GM12801 (cell line): ENCODE results near the gene ATG2B.

Experiments
- TF ChIP-seq, protein P1 (sequence below): IDR thresholded peaks from one replicate; pipeline ENCODE4 v1.5.1; 2011; ENCODE audit warnings: control low read depth; ENCODE audit not compliant: insufficient read length; ENCODE audit errors: extremely low read depth

The ATG2B gene

DNA sequence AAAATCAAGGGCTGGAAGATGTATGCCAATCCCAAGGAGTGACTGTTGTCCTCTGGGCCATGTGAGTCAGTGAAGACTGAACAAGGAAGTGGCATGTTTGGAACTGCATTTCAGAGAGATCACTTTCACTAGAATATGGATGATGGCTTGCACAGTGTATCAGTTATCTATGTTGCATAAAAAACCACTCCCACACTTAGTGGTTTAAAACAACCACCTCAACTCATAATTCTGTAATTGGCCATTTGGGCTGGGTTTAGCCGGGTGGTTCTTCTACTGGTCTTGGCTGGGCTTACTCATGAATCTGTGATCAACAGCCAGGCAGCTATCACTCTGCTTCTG, 91.7 kb downstream of the ATG2B start:
- TF ChIP-seq, protein P1, sequence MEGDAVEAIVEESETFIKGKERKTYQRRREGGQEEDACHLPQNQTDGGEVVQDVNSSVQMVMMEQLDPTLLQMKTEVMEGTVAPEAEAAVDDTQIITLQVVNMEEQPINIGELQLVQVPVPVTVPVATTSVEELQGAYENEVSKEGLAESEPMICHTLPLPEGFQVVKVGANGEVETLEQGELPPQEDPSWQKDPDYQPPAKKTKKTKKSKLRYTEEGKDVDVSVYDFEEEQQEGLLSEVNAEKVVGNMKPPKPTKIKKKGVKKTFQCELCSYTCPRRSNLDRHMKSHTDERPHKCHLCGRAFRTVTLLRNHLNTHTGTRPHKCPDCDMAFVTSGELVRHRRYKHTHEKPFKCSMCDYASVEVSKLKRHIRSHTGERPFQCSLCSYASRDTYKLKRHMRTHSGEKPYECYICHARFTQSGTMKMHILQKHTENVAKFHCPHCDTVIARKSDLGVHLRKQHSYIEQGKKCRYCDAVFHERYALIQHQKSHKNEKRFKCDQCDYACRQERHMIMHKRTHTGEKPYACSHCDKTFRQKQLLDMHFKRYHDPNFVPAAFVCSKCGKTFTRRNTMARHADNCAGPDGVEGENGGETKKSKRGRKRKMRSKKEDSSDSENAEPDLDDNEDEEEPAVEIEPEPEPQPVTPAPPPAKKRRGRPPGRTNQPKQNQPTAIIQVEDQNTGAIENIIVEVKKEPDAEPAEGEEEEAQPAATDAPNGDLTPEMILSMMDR = no peak

DNA sequence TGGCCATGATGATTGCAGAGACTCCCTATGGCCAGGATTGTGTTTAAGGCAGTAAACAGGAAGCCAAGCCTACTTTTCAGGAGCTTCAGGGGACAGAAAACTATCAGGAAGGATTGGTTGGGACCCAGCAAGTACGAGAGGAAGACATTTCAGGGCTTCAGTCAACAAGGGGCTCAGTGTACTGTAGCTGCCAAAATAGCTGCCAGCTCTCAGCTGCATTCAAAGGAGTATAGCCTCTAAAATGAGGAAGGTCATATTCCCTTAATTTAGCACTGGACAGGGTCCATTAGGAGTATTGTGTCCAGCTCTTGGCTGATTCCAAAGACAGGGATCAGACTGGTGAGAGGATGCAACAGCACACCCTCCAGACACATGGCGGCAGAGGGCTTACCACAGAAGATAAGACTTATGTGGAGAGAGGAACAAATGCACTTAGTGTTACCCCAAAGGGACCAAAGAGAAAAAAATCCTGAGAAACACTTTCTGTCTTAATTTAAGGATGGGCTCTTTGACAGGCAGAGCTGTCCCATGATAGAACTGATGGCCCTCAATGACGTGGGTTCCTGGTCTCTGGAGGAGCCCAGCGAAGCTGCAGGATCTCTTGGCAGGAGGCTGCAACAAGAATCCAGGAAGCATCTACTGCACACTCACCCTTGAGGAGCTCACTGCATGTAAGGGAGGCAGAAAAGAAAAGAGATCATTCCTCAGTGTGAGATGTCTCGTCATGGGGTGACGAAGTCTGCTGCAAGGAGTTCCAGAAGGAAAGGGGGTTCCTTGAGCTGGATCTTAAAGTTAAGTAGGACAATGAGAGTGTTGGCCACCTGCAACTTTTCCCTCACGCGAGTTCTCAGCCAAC, 92.3 kb downstream of the ATG2B start:
- TF ChIP-seq, protein P1 = no peak

DNA sequence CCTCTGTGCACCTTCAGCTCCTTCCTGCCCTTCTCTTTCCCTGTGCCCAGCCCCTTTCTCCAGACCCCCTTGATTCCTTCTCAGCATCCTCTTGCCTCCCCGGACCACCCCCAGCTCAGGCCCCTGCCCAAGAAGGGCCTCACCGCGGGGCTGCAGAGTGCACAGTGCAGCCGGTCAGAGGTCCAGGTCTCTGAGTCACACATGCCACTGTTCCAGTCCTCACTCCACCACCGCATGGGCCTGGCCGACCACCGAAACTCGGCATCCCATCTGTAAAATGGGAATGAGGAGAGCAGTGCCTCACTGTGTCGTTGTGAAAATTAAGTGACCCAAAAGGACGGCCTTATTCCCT, 93.8 kb downstream of the ATG2B start:
- TF ChIP-seq, protein P1 = no peak

DNA sequence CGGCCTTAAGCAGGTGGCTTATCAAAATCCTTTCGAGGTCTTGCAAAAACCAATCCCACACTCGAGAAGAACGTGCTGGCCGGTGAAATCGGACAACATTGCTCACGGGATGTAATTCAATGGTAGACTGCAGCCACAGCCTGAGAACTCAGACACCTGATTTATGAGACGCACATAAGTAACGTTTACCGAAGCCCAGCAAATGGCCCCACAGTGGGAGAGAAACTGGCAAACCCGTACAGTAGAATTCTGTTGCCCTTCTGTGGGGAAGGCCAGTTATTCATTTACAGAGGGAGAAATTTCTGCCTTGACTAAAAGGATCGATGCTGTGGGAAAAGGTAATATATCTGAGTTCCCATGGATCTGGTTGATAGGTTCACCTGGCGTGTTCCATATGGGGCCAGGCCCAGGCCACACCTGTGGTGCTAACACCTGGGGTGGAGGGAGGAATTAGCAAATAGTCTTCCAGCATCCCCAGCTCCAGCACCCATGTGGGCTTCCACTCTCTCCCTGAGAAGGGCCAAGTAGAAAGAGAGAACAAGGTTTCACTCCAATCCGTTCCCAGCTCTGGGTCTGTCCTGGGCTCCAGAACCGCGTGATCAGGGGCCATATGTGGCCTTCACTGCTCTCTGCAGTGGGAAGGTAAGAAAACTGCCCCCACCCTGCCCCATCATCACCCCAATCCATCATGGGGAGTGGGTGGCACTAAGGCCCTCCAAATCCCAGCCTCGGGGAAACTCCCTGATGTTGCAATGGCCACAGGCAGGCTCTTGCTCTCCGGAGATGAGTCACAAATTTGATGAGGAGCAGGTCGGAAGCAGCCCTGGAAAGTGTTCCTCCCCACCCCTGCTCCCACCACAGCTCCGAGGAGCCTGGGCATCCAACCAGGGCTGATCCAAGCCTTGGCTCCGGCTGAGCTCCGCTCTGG, 94.4 kb downstream of the ATG2B start:
- TF ChIP-seq, protein P1 = no peak

DNA sequence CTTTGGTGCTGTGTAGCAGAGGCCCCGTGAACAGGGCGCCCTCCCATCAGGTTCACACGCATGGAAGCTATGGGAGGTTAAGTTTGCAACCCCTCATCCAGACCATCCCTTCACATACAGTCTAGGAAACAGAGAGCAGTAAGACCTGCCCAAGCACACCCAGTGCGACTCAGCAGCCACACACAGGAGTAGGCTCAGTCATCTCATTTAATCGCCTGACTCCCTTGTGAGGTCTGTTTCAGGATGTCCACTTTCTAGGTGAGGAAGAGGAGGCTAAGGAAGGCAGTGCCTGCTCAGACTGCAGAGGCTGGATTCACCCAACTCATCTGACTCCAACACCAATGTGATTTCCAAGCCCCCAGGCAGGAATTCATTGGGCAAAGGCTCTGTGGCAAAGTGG, 95.2 kb downstream of the ATG2B start:
- TF ChIP-seq, protein P1 = no peak

DNA sequence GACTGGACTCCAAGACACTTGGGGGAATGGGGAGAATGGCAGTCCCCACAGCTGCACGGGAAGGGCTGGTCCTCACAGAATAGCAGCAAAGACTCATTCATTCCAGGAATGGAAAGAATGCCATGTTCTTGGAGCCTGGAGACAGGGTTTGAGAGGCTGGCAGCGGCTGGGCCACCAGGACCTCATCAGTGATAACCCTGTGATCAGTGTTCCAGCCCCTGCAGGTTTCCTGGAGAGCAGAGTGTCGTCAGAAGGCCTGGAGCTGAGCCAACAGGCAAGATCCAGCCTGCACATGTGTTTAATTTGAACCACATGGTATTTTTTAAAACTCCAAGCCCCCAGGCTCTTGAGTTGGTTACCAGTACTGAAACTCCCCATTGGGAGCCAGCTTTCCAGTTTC, 95.8 kb downstream of the ATG2B start:
- TF ChIP-seq, protein P1 = no peak

DNA sequence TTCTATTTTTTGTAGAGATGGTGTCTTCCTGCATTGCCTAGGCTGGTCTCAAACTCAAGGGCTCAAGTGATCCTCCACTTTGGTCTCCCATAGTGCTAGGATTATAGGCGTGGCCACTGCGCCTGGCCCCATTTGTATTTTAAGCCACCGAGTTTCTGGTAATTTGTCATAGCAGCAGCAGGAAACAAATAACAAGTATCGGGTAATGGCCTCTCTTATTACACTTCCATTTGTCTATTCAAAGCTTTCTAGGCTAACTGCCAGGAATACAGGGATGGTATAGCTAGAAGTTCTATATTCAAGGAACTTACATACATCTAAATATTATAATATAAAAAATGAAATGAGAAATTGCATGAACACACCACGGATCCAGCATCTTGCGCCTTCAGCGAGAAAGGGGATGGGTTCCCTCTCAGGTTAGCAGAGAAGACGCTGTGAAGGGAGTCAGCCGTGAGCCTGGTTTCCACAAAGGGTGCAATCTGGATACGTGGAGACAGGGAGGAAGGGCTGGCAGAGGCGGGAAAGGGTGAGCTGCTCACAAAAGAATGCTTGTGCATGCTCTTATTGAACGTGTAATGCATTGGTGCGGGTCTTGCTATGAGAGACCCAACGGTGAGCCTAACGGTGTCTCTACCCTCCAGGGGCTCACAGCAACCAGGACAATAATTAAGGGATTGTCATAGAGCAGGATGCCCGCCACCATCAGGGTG, 97.6 kb downstream of the ATG2B start:
- TF ChIP-seq, protein P1 = no peak
